Posterior vena cava (tissue), 2 donors: ENCODE data around the gene SPC24. TPM values are rescaled to one million over a fixed set of nuclear protein-coding genes. Genes with fewer than 3 reads are reported as not detected.
"Not testable (repeated sequence)": the region's sequence is repeated elsewhere in the genome, so short reads cannot be mapped to it uniquely, and the experiment has no call there.

Experiments used
- DNase-seq: peaks from one replicate; pipeline ENCODE4 v3.0.0-alpha.2; 2020; ENCODE audit warnings: low spot score
- intact Hi-C, 2 donors: fragments of 100-400 bp; cut with DNase I; formaldehyde crosslinking; loops; one replicate each; pipeline versions ENCODE4 v1.14.1 to v1.14.2; 2022 to 2023
- total RNA-seq, 2 donors: library from RNA; stranded (reverse); fragmentation: NEBNext Ultra II Directional; extraction: Animal tissue kit (Norgen Biotek cat#: 25700); gene quantifications; one replicate each; pipeline ENCODE4 v1.2.1, GENCODE V29; 2021
- donor health status: DM: yes; HTN: yes; CAD: no.
- donor health status: DM: yes; HTN: yes; CAD: no.

Gene SPC24
- total RNA-seq, 2 donors from 2014 or later = 0.81 to 2.2 TPM

- DNase-seq = no peak
- intact Hi-C loops = loop anchor here in 1 of 2 donors (5.0 kb wide), 1 partner anchor 33 kb away; no protein-coding TSS in a partner anchor
Observed at GRCh38 chr19:11194656-11195558, 39.3 kb upstream of the SPC24 start.

- no peak for DNase-seq
- intact Hi-C loops = no loop called here
Observed at GRCh38 chr19:11194173-11194572, 38.6 kb upstream of the SPC24 start.

- intact Hi-C loops = no loop called here
- no peak for DNase-seq
Observed at GRCh38 chr19:11192957-11193939, 37.7 kb upstream of the SPC24 start.

GRCh38 chr19:11191934-11192333, 36.4 kb upstream of the SPC24 start:
- DNase-seq = no peak
- intact Hi-C loops = no loop called here

- DNase-seq = peak; percentile 94
Observed at GRCh38 chr19:11191273-11191755, 35.7 kb upstream of the SPC24 start.

GRCh38 chr19:11190501-11190900, 34.9 kb upstream of the SPC24 start:
- intact Hi-C loops = no loop called here
- no peak for DNase-seq

More at GRCh38 chr19:11191273-11191755, 35.7 kb upstream of the SPC24 start:
- intact Hi-C loops = no loop called here

GRCh38 chr19:11187441-11187840, 31.9 kb upstream of the SPC24 start:
- DNase-seq = no peak
- intact Hi-C loops = no loop called here

GRCh38 chr19:11182994-11183393, 27.4 kb upstream of the SPC24 start:
- intact Hi-C loops = no loop called here
- DNase-seq = no peak

GRCh38 chr19:11181488-11181887, 25.9 kb upstream of the SPC24 start:
- intact Hi-C loops = no loop called here
- DNase-seq = no peak

- DNase-seq, intact Hi-C loops: not testable (repeated sequence)
Observed at GRCh38 chr19:11180975-11181374, 25.4 kb upstream of the SPC24 start.

GRCh38 chr19:11180346-11180745, 24.8 kb upstream of the SPC24 start:
- DNase-seq = no peak
- intact Hi-C loops = no loop called here

GRCh38 chr19:11179716-11180297, 24.2 kb upstream of the SPC24 start:
- DNase-seq = no peak
- intact Hi-C loops = no loop called here

GRCh38 chr19:11179145-11179465, 23.5 kb upstream of the SPC24 start:
- intact Hi-C loops, DNase-seq: not testable (repeated sequence)

GRCh38 chr19:11177592-11177991, 22.0 kb upstream of the SPC24 start:
- intact Hi-C loops = no loop called here
- no peak for DNase-seq

- DNase-seq = no peak
- intact Hi-C loops = no loop called here
Observed at GRCh38 chr19:11176466-11177193, 21.0 kb upstream of the SPC24 start.

GRCh38 chr19:11175920-11176319, 20.3 kb upstream of the SPC24 start:
- intact Hi-C loops = no loop called here
- DNase-seq = no peak

GRCh38 chr19:11174336-11174735, 18.8 kb upstream of the SPC24 start:
- no peak for DNase-seq
- intact Hi-C loops = loop anchor here in 1 of 2 donors (5.0 kb wide), 1 partner anchor 1328 kb away; no protein-coding TSS in a partner anchor

- DNase-seq = no peak
- intact Hi-C loops = loop anchor here in 1 of 2 donors (5.0 kb wide), 1 partner anchor 1329 kb away; no protein-coding TSS in a partner anchor
Observed at GRCh38 chr19:11173516-11174155, 18.1 kb upstream of the SPC24 start.
